Gastroesophageal sphincter (tissue), 4 donors: ENCODE data around the gene SH3D21. TPM values are rescaled to one million over a fixed set of nuclear protein-coding genes. Genes with fewer than 3 reads are reported as not detected.
A peak's percentile ranks its signal among the peaks of the same experiment; 100 is the strongest.

Experiments used
- ATAC-seq: fragments of 150-250 bp; one replicate; pipeline ENCODE4 v1.9.1; 2016; ENCODE audit warnings: mild to moderate bottlenecking, moderate library complexity
- H3K27ac ChIP-seq, 4 donors: fragments of 200-600 bp; sonication (generic) in 3 of 4; 1 replicate in 3 of 4; 2 replicates in 1 of 4; pipeline ENCODE4 v1.5.1; 2016 to 2019
- H3K27me3 ChIP-seq: fragments of 200-600 bp; sonication (generic); one replicate; pipeline ENCODE4 v1.5.1; 2019
- H3K36me3 ChIP-seq, 2 donors: fragments of 200-600 bp; sonication (generic); one replicate each; pipeline ENCODE4 v1.5.1; 2019; ENCODE audit warnings: control low read depth in 1 of 2
- H3K4me1 ChIP-seq, 3 donors: fragments of 200-600 bp; sonication (generic); 1 replicate in 2 of 3; 2 replicates in 1 of 3; pipeline ENCODE4 v1.5.1; 2016 to 2019; ENCODE audit warnings: control low read depth in 2 of 3
- H3K4me3 ChIP-seq, 2 donors: fragments of 200-600 bp; sonication (generic); one replicate each; pipeline ENCODE4 v1.5.1; 2019; ENCODE audit warnings: mild to moderate bottlenecking in 1 of 2, moderate library complexity in 1 of 2
- H3K9me3 ChIP-seq, 3 donors: fragments of 200-600 bp; sonication (generic); one replicate each; pipeline ENCODE4 v1.5.1; 2017 to 2019; ENCODE audit warnings: control low read depth in 2 of 3
- CTCF ChIP-seq, 4 experiments: fragments of 200-600 bp in 2 of 4; fragments of 450-650 bp in 2 of 4; sonication (generic) in 1 of 4; IDR thresholded peaks; one replicate each; pipeline ENCODE4 v1.5.1; 2017 to 2019; ENCODE audit warnings: antibody characterized with exemption in 4 of 4, mild to moderate bottlenecking in 2 of 4, moderate library complexity in 2 of 4
- EP300 ChIP-seq: sonication (generic); formaldehyde crosslinking; IDR thresholded peaks from one replicate; pipeline ENCODE4 v1.6.1; 2017; ENCODE audit warnings: antibody characterized with exemption, mild to moderate bottlenecking
- POLR2A ChIP-seq, 2 donors: fragments of 450-650 bp; IDR thresholded peaks; one replicate each; pipeline ENCODE4 v1.6.1; 2017; ENCODE audit warnings: antibody characterized with exemption in 2 of 2, mild to moderate bottlenecking in 2 of 2, moderate library complexity in 1 of 2
- POLR2AphosphoS5 ChIP-seq: sonication (generic); formaldehyde crosslinking; IDR thresholded peaks from one replicate; pipeline ENCODE4 v1.6.1; 2017; ENCODE audit warnings: antibody characterized with exemption
- WGBS, 2 donors: methylation state at CpG; one replicate each; pipeline ENCODE4 v1.1.5; 2018; ENCODE audit warnings: low coverage in 1 of 2; 5-methylcytosine and 5-hydroxymethylcytosine counted together
- total RNA-seq, 4 donors: library from RNA; depleted of rRNA; stranded (reverse); fragments of >200 nt; gene quantifications; one replicate each; pipeline ENCODE4 v1.1.0, GENCODE V29; 2016

Gene SH3D21
- total RNA-seq, 4 donors from 2014 or later: 0.27 to 1.4 (median 1.3) TPM; not detected in 1

GRCh38 chr1:36349839-36350238 lies 43.7 kb downstream of the SH3D21 start:
- H3K27me3 ChIP-seq: no peaks in the 10 kb centered on the region
- peaks cover 0 to 84% of the 10 kb centered on the region in 2 donors for H3K36me3 ChIP-seq
- H3K9me3 ChIP-seq: no peaks in the 10 kb centered on the region
- 53% methylated on average over 3 of the region's 16 CpGs; no CpG with 5 or more reads in 1 of the 2 donors for WGBS, 2 donors
- no peak overlapping the region for H3K4me3 ChIP-seq
- peaks cover 4 to 43% (median 19%) of the 10 kb centered on the region in 3 donors for H3K4me1 ChIP-seq
- TF ChIP-seq CTCF (IDR thresholded peaks at IDR 0.05) (no peak), POLR2A (IDR thresholded peaks at IDR 0.05) (no peak), POLR2AphosphoS5 (no peak), EP300 (no peak)
- no peak for ATAC-seq
- peak overlapping the region in 3 of 4 donors; percentile 73 to 81 (median 76) for H3K27ac ChIP-seq

- ATAC-seq: peak; percentile 77
- Histone ChIP-seq H3K4me1 (peaks cover 4 to 43% (median 19%) of the 10 kb centered on the region in 3 donors), H3K27me3 (no peaks in the 10 kb centered on the region), H3K27ac (peak overlapping the region in 3 of 4 donors; percentile 73 to 81 (median 76)), H3K9me3 (no peaks in the 10 kb centered on the region), H3K4me3 (peak overlapping the region in 1 of 2 donors; percentile 17), H3K36me3 (peaks cover 0 to 84% of the 10 kb centered on the region in 2 donors)
- no peak for TF ChIP-seq EP300
- no peak for TF ChIP-seq POLR2A (IDR thresholded peaks at IDR 0.05)
- no peak for TF ChIP-seq POLR2AphosphoS5
- no peak for TF ChIP-seq CTCF (IDR thresholded peaks at IDR 0.05)
- WGBS, 2 donors: 0 to 45% methylated on average over 1 to 5 of the region's 13 CpGs
Observed at GRCh38 chr1:36350659-36351226, 44.6 kb downstream of the SH3D21 start.

- WGBS, 2 donors: 0 to 58% methylated on average over 1 to 3 of the region's 14 CpGs
- Histone ChIP-seq H3K27me3 (no peaks in the 10 kb centered on the region), H3K27ac (peak overlapping the region; percentile 11 to 81 (median 74)), H3K4me1 (peaks cover 4 to 43% (median 19%) of the 10 kb centered on the region in 3 donors), H3K36me3 (peaks cover 0 to 84% of the 10 kb centered on the region in 2 donors), H3K9me3 (no peaks in the 10 kb centered on the region), H3K4me3 (no peak overlapping the region)
- TF ChIP-seq CTCF (IDR thresholded peaks at IDR 0.05): peak in 2 of 4 experiments; percentile 15 to 28
- no peak for TF ChIP-seq POLR2A (IDR thresholded peaks at IDR 0.05)
- no peak for TF ChIP-seq POLR2AphosphoS5
- no peak for TF ChIP-seq EP300
- ATAC-seq: peak; percentile 44
Observed at GRCh38 chr1:36351227-36351977, 45.2 kb downstream of the SH3D21 start.

- WGBS, 2 donors: 55 to 76% methylated on average over 4 to 6 of the region's 13 CpGs
- ATAC-seq: no peak
- Histone ChIP-seq H3K4me3 (no peak overlapping the region), H3K36me3 (peaks cover 0 to 83% of the 10 kb centered on the region in 2 donors), H3K9me3 (no peaks in the 10 kb centered on the region), H3K4me1 (peaks cover 4 to 43% (median 19%) of the 10 kb centered on the region in 3 donors), H3K27me3 (no peaks in the 10 kb centered on the region), H3K27ac (peak overlapping the region in 3 of 4 donors; percentile 73 to 81 (median 76))
- TF ChIP-seq CTCF (IDR thresholded peaks at IDR 0.05) (no peak), POLR2AphosphoS5 (no peak), POLR2A (IDR thresholded peaks at IDR 0.05) (no peak), EP300 (no peak)
Observed at GRCh38 chr1:36352125-36352909, 46.1 kb downstream of the SH3D21 start.
